Hepatocyte (in vitro differentiated cells): ENCODE measurements around the gene COL11A2. TPM values are rescaled to one million over a fixed set of nuclear protein-coding genes. Genes with fewer than 3 reads are reported as not detected.

Experiments
- DNase-seq: peaks from one replicate; pipeline ENCODE4 v3.0.0-alpha.2; 2016; ENCODE audit warnings: low spot score
- H2AFZ ChIP-seq: fragments of 200-600 bp; sonication (generic); 2 replicates; pipeline ENCODE4 v1.6.0; 2016; ENCODE audit warnings: antibody characterized with exemption, mild to moderate bottlenecking
- H3K27ac ChIP-seq: fragments of 200-600 bp; sonication (generic); 2 replicates; pipeline ENCODE4 v1.5.1; 2016; ENCODE audit warnings: mild to moderate bottlenecking
- H3K27me3 ChIP-seq: fragments of 200-600 bp; sonication (generic); 2 replicates; pipeline ENCODE4 v1.6.1; 2016
- H3K36me3 ChIP-seq: fragments of 200-600 bp; sonication (generic); replicated peaks from 2 replicates; pipeline ENCODE4 v1.5.1; 2016; ENCODE audit warnings: low read depth; ENCODE audit not compliant: insufficient read depth
- H3K4me1 ChIP-seq: fragments of 200-600 bp; sonication (generic); 2 replicates; pipeline ENCODE4 v1.5.1; 2016; ENCODE audit warnings: mild to moderate bottlenecking, moderate library complexity; ENCODE audit not compliant: insufficient read depth
- H3K4me2 ChIP-seq: fragments of 200-600 bp; sonication (generic); 2 replicates; pipeline ENCODE4 v1.6.0; 2016
- H3K4me3 ChIP-seq: fragments of 200-600 bp; sonication (generic); 2 replicates; pipeline ENCODE4 v1.5.1; 2016; ENCODE audit warnings: mild to moderate bottlenecking
- H3K79me2 ChIP-seq: fragments of 200-600 bp; sonication (generic); 2 replicates; pipeline ENCODE4 v1.6.0; 2017; ENCODE audit warnings: mild to moderate bottlenecking
- H3K9me2 ChIP-seq: fragments of 200-600 bp; sonication (generic); replicated peaks from 2 replicates; pipeline ENCODE4 v1.6.0; 2017; ENCODE audit warnings: mild to moderate bottlenecking; ENCODE audit not compliant: insufficient read depth
- H3K9me3 ChIP-seq: fragments of 200-600 bp; sonication (generic); 2 replicates; pipeline ENCODE4 v1.5.1; 2016; ENCODE audit warnings: low read depth, mild to moderate bottlenecking
- H4K20me1 ChIP-seq: fragments of 200-600 bp; sonication (generic); 2 replicates; pipeline ENCODE4 v1.6.0; 2016; ENCODE audit warnings: mild to moderate bottlenecking; ENCODE audit not compliant: insufficient read depth, poor library complexity, severe bottlenecking
- CTCF ChIP-seq: fragments of 200-600 bp; sonication (generic); IDR thresholded peaks from 2 replicates; pipeline ENCODE4 v1.5.1; 2016; ENCODE audit warnings: antibody characterized with exemption, mild to moderate bottlenecking; ENCODE audit not compliant: poor library complexity
- EZH2 ChIP-seq: fragments of 200-600 bp; sonication (generic); IDR thresholded peaks from 2 replicates; pipeline ENCODE4 v1.6.1; 2016; ENCODE audit warnings: antibody characterized with exemption, mild to moderate bottlenecking, borderline replicate concordance
- EZH2phosphoT487 ChIP-seq: fragments of 200-600 bp; sonication (generic); IDR thresholded peaks from one replicate; pipeline ENCODE4 v1.6.1; 2018; ENCODE audit warnings: antibody characterized with exemption, mild to moderate bottlenecking, low read depth, moderate library complexity; ENCODE audit not compliant: unreplicated experiment, severe bottlenecking
- WGBS: methylation state at CpG from one replicate; pipeline ENCODE4 v1.1.6; 2016; ENCODE audit warnings: low lambda C conversion rate; ENCODE audit errors: missing lambda C conversion rate; 5-methylcytosine and 5-hydroxymethylcytosine counted together
- polyA plus RNA-seq: library from polyadenylated mRNA; unstranded; fragments of >200 nt; fragmentation: Nextera tagmentation; extraction: Ambion mirVana; gene quantifications from 2 replicates; pipeline ENCODE4 v1.2.1, GENCODE V29; 2016
- total RNA-seq: library from RNA; depleted of rRNA; stranded (reverse); fragments of >200 nt; gene quantifications from 2 replicates; pipeline ENCODE4 v1.2.3, GENCODE V29; 2014

The COL11A2 gene
- total and polyA plus RNA-seq, 2 experiments from 2014 or later, result 3.0 to 4.7 TPM

GRCh38 chr6:33206027-33206863, 14.0 kb upstream of the COL11A2 start:
- Histone ChIP-seq H3K4me3 (no peak overlapping the region), H3K9me3 (no peaks in the 10 kb centered on the region), H3K9me2 (no peaks in the 10 kb centered on the region), H3K4me2 (peak overlapping the region; percentile 91), H3K27me3 (no peaks in the 10 kb centered on the region), H3K79me2 (peaks cover 44% of the 10 kb centered on the region), H4K20me1 (peaks cover 6% of the 10 kb centered on the region), H3K27ac (no peak overlapping the region), H3K4me1 (peaks cover 33% of the 10 kb centered on the region), H3K36me3 (no peaks in the 10 kb centered on the region), H2AFZ (no peak overlapping the region)
- no peak for DNase-seq
- 91% methylated on average over 2 of the region's 3 CpGs for WGBS
- TF ChIP-seq EZH2, result no peak
- TF ChIP-seq CTCF, result no peak
- no peak for TF ChIP-seq EZH2phosphoT487

GRCh38 chr6:33205191-33206026, 13.1 kb upstream of the COL11A2 start:
- Histone ChIP-seq H3K36me3 (no peaks in the 10 kb centered on the region), H4K20me1 (peaks cover 6% of the 10 kb centered on the region), H3K4me3 (peak overlapping the region; percentile 48), H3K4me1 (peaks cover 33% of the 10 kb centered on the region), H3K79me2 (peaks cover 48% of the 10 kb centered on the region), H3K27ac (peak overlapping the region; percentile 79), H3K4me2 (peak overlapping the region; percentile 93), H3K9me3 (no peaks in the 10 kb centered on the region), H3K27me3 (no peaks in the 10 kb centered on the region), H3K9me2 (no peaks in the 10 kb centered on the region), H2AFZ (no peak overlapping the region)
- DNase-seq, result peak; percentile 55
- 38% methylated on average over 17 of the region's 17 CpGs for WGBS
- TF ChIP-seq EZH2phosphoT487, result no peak
- peak; percentile 10 for TF ChIP-seq CTCF

GRCh38 chr6:33204415-33205190, 12.3 kb upstream of the COL11A2 start, which contains the start of gene HSD17B8:
Gene HSD17B8, plus strand, starts transcription at chr6:33204655. Its CDS starts 14 bp downstream, at chr6:33204669.
- peak; percentile 97 for DNase-seq
- TF ChIP-seq CTCF, result no peak
- no peak for TF ChIP-seq EZH2
- TF ChIP-seq EZH2phosphoT487, result no peak
- WGBS, result 1% methylated on average over 45 of the region's 48 CpGs
- H3K27me3 ChIP-seq, result no peaks in the 10 kb centered on the region
- H3K9me3 ChIP-seq, result no peaks in the 10 kb centered on the region
- H3K9me2 ChIP-seq, result no peaks in the 10 kb centered on the region
- peaks cover 53% of the 10 kb centered on the region for H3K79me2 ChIP-seq
- peak within 1 kb of the TSS; percentile 46 for H2AFZ ChIP-seq
- H3K27ac ChIP-seq, result peak within 1 kb of the TSS; percentile 79
- H3K4me1 ChIP-seq, result peaks cover 33% of the 10 kb centered on the region
- peaks cover 8% of the 10 kb centered on the region for H4K20me1 ChIP-seq
- H3K4me2 ChIP-seq, result peak within 1 kb of the TSS; percentile 93
- H3K4me3 ChIP-seq, result peak within 1 kb of the TSS; percentile 48
- no peaks in the 10 kb centered on the region for H3K36me3 ChIP-seq
